H9 (cell line): ENCODE results near the gene SAMM50. TPM values are rescaled to one million over a fixed set of nuclear protein-coding genes. Genes with fewer than 3 reads are reported as not detected.

Experiments used
- DNase-seq: peaks from one replicate; pipeline ENCODE4 v3.0.0-alpha.2; 2017
- H2AFZ ChIP-seq: one replicate; pipeline ENCODE4 v1.6.1; 2013; ENCODE audit warnings: mild to moderate bottlenecking, low read length, control low read depth, moderate library complexity
- H2AK5ac ChIP-seq: 2 replicates; pipeline ENCODE4 v1.6.1; 2013; ENCODE audit warnings: low read length, control low read depth, mixed read lengths; ENCODE audit not compliant: insufficient read length
- H2BK120ac ChIP-seq: one replicate; pipeline ENCODE4 v1.6.1; 2013; ENCODE audit warnings: low read depth, mild to moderate bottlenecking, low read length, control low read depth, inconsistent platforms; ENCODE audit not compliant: poor library complexity, severe bottlenecking
- H2BK12ac ChIP-seq: 2 replicates; pipeline ENCODE4 v1.6.1; 2013; ENCODE audit warnings: low read length, control low read depth, mixed read lengths, low read depth; ENCODE audit not compliant: insufficient read length
- H2BK15ac ChIP-seq: 2 replicates; pipeline ENCODE4 v1.6.1; 2013; ENCODE audit warnings: low read depth, low read length, control low read depth
- H2BK20ac ChIP-seq: one replicate; pipeline ENCODE4 v1.6.1; 2013; ENCODE audit warnings: low read depth, mild to moderate bottlenecking, low read length, control low read depth, inconsistent platforms; ENCODE audit not compliant: poor library complexity, severe bottlenecking
- H2BK5ac ChIP-seq: 2 replicates; pipeline ENCODE4 v1.6.1; 2013; ENCODE audit warnings: low read length, control low read depth, mixed read lengths; ENCODE audit not compliant: insufficient read length
- H3K14ac ChIP-seq: 2 replicates; pipeline ENCODE4 v1.6.1; 2013; ENCODE audit warnings: low read length, control low read depth; ENCODE audit not compliant: insufficient read depth
- H3K18ac ChIP-seq: 2 replicates; pipeline ENCODE4 v1.6.1; 2013; ENCODE audit warnings: low read depth, mild to moderate bottlenecking, mixed read lengths, low read length, control low read depth; ENCODE audit not compliant: insufficient read length
- H3K23ac ChIP-seq: 2 replicates; pipeline ENCODE4 v1.6.1; 2013; ENCODE audit warnings: low read length, control low read depth, mixed read lengths, low read depth; ENCODE audit not compliant: insufficient read length
- H3K23me2 ChIP-seq: 2 replicates; pipeline ENCODE4 v1.6.1; 2013; ENCODE audit warnings: low read depth, mild to moderate bottlenecking, mixed read lengths, low read length, control low read depth; ENCODE audit not compliant: insufficient read length, poor library complexity, severe bottlenecking
- H3K27ac ChIP-seq: 2 replicates; pipeline ENCODE4 v1.5.1; 2013; ENCODE audit warnings: low read length, control low read depth, mixed read lengths, low read depth; ENCODE audit not compliant: insufficient read length
- H3K27me3 ChIP-seq: 2 replicates; pipeline ENCODE4 v1.6.1; 2013; ENCODE audit warnings: low read length, control low read depth, inconsistent platforms; ENCODE audit not compliant: insufficient read depth
- H3K4ac ChIP-seq: 2 replicates; pipeline ENCODE4 v1.6.1; 2013; ENCODE audit warnings: low read depth, mild to moderate bottlenecking, control low read depth, inconsistent platforms, low read length, moderate library complexity
- H3K4me1 ChIP-seq: 2 replicates; pipeline ENCODE4 v1.6.1; 2013; ENCODE audit warnings: low read length, control low read depth, inconsistent platforms; ENCODE audit not compliant: insufficient read depth
- H3K4me2 ChIP-seq: 2 replicates; pipeline ENCODE4 v1.6.1; 2013; ENCODE audit warnings: low read length, control low read depth, mixed read lengths; ENCODE audit not compliant: insufficient read length, insufficient read depth
- H3K56ac ChIP-seq: 2 replicates; pipeline ENCODE4 v1.6.1; 2013; ENCODE audit warnings: low read depth, mild to moderate bottlenecking, mixed read lengths, low read length, control low read depth; ENCODE audit not compliant: insufficient read length
- H3K79me1 ChIP-seq: 2 replicates; pipeline ENCODE4 v1.6.1; 2013; ENCODE audit warnings: low read depth, mild to moderate bottlenecking, moderate library complexity, low read length, control low read depth, inconsistent platforms; ENCODE audit not compliant: insufficient read depth, poor library complexity, severe bottlenecking
- H3K79me2 ChIP-seq: 2 replicates; pipeline ENCODE4 v1.6.1; 2013; ENCODE audit warnings: low read length, control low read depth, inconsistent platforms; ENCODE audit not compliant: insufficient read depth
- H3K9ac ChIP-seq: 2 replicates; pipeline ENCODE4 v1.6.1; 2013; ENCODE audit warnings: low read length, control low read depth, mixed read lengths; ENCODE audit not compliant: insufficient read length; ENCODE audit errors: extremely low read depth
- H3K9me3 ChIP-seq: one replicate; pipeline ENCODE4 v1.6.1; 2013; ENCODE audit warnings: low read depth, low read length, inconsistent platforms; ENCODE audit not compliant: control insufficient read depth
- H3T11ph ChIP-seq: one replicate; pipeline ENCODE4 v1.6.1; 2013; ENCODE audit warnings: mild to moderate bottlenecking, low read length, control low read depth, inconsistent platforms
- H4K20me1 ChIP-seq: one replicate; pipeline ENCODE4 v1.6.1; 2013; ENCODE audit not compliant: control insufficient read depth, insufficient read length, insufficient read depth
- H4K5ac ChIP-seq: 2 replicates; pipeline ENCODE4 v1.6.1; 2013; ENCODE audit warnings: low read depth, mild to moderate bottlenecking, mixed read lengths, low read length, control low read depth; ENCODE audit not compliant: insufficient read length
- H4K8ac ChIP-seq: replicated peaks from 2 replicates; pipeline ENCODE4 v1.6.1; 2013; ENCODE audit warnings: low read length, control low read depth, mixed read lengths, low read depth; ENCODE audit not compliant: insufficient read length
- H4K91ac ChIP-seq: 2 replicates; pipeline ENCODE4 v1.6.1; 2013; ENCODE audit warnings: low read depth, mild to moderate bottlenecking, moderate library complexity, mixed read lengths, low read length, control low read depth; ENCODE audit not compliant: insufficient read length
- H3K27ac Mint-ChIP-seq, 3 experiments: 2 replicates in 2 of 3; 3 replicates in 1 of 3; pipeline ENCODE4 v1.8.0; 2020 to 2021; ENCODE audit warnings: mixed read lengths in 3 of 3, mild to moderate bottlenecking in 1 of 3, moderate library complexity in 1 of 3
- H3K27me3 Mint-ChIP-seq: 2 replicates; pipeline ENCODE4 v1.8.0; 2021; ENCODE audit warnings: low read depth, mild to moderate bottlenecking, moderate library complexity, mixed read lengths
- H3K36me3 Mint-ChIP-seq, 3 experiments: 2 replicates in 2 of 3; 3 replicates in 1 of 3; pipeline ENCODE4 v1.8.0; 2020 to 2021; ENCODE audit warnings: low read depth in 3 of 3, mixed read lengths in 3 of 3; ENCODE audit not compliant: insufficient read depth in 1 of 3
- H3K4me1 Mint-ChIP-seq, 2 experiments: 2 replicates each; pipeline ENCODE4 v1.8.0; 2020; ENCODE audit warnings: mixed read lengths in 2 of 2
- H3K4me3 Mint-ChIP-seq, 2 experiments: 2 replicates in 1 of 2; 3 replicates in 1 of 2; pipeline ENCODE4 v1.8.0; 2020 to 2021; ENCODE audit warnings: mild to moderate bottlenecking in 2 of 2, mixed read lengths in 2 of 2, moderate library complexity in 1 of 2
- H3K9me3 Mint-ChIP-seq, 2 experiments: 2 replicates in 1 of 2; 3 replicates in 1 of 2; pipeline ENCODE4 v1.8.0; 2020; ENCODE audit warnings: mild to moderate bottlenecking in 2 of 2, mixed read lengths in 2 of 2, moderate library complexity in 1 of 2
- WGBS: extraction: QIAGEN DNeasy Blood & Tissue Kit; methylation state at CpG from one replicate; pipeline ENCODE4 v1.1.7; 2013; ENCODE audit warnings: missing lambda C conversion rate, low lambda C conversion rate, mixed read lengths; ENCODE audit not compliant: insufficient read length; ENCODE audit errors: extremely low coverage; 5-methylcytosine and 5-hydroxymethylcytosine counted together
- total RNA-seq: library from RNA; stranded (reverse); gene quantifications from 2 replicates; pipeline ENCODE4 v1.2.1, GENCODE V29; 2021
- TF ChIP-seq, protein P1 (sequence below): fragments of 200-600 bp; sonication (generic); conservative IDR thresholded peaks from 3 replicates; pipeline ENCODE4 v1.8.0; 2021; ENCODE audit warnings: antibody characterized with exemption, mild to moderate bottlenecking

Gene SAMM50
- total RNA-seq, 1 experiment from 2014 or later = 57.2 TPM

- Histone ChIP-seq H2AK5ac (no peak overlapping the region), H2BK20ac (no peak overlapping the region), H3K23ac (no peak overlapping the region), H2AFZ (no peak overlapping the region), H3T11ph (no peak overlapping the region), H3K9me3 (no peaks in the 10 kb centered on the region), H3K79me2 (no peaks in the 10 kb centered on the region), H3K18ac (no peak overlapping the region), H3K14ac (no peak overlapping the region), H2BK5ac (no peak overlapping the region), H4K8ac (no peak overlapping the region), H4K20me1 (no peaks in the 10 kb centered on the region), H2BK120ac (no peak overlapping the region), H3K27ac (no peak overlapping the region), H4K5ac (no peak overlapping the region), H3K79me1 (no peaks in the 10 kb centered on the region), H2BK12ac (no peak overlapping the region), H3K4me1 (no peaks in the 10 kb centered on the region), H2BK15ac (no peak overlapping the region), H3K9ac (no peak overlapping the region), H3K23me2 (no peaks in the 10 kb centered on the region), H3K56ac (no peak overlapping the region), H3K4me2 (no peak overlapping the region), H3K4ac (no peak overlapping the region), H4K91ac (no peak overlapping the region), H3K27me3 (no peaks in the 10 kb centered on the region)
- H3K4me3 Mint-ChIP-seq = no peak overlapping the region
- peaks cover 11 to 19% of the 10 kb centered on the region in 2 experiments; a peak in 3 of 5 replicates for H3K9me3 Mint-ChIP-seq
- H3K27me3 Mint-ChIP-seq = peaks cover 40% of the 10 kb centered on the region
- peaks cover 16 to 30% of the 10 kb centered on the region in 2 experiments for H3K4me1 Mint-ChIP-seq
- WGBS = no CpG with 5 or more reads among the region's 4 CpGs
- TF ChIP-seq, protein P1, sequence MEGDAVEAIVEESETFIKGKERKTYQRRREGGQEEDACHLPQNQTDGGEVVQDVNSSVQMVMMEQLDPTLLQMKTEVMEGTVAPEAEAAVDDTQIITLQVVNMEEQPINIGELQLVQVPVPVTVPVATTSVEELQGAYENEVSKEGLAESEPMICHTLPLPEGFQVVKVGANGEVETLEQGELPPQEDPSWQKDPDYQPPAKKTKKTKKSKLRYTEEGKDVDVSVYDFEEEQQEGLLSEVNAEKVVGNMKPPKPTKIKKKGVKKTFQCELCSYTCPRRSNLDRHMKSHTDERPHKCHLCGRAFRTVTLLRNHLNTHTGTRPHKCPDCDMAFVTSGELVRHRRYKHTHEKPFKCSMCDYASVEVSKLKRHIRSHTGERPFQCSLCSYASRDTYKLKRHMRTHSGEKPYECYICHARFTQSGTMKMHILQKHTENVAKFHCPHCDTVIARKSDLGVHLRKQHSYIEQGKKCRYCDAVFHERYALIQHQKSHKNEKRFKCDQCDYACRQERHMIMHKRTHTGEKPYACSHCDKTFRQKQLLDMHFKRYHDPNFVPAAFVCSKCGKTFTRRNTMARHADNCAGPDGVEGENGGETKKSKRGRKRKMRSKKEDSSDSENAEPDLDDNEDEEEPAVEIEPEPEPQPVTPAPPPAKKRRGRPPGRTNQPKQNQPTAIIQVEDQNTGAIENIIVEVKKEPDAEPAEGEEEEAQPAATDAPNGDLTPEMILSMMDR = no peak
- peaks cover 0 to 16% (median 9%) of the 10 kb centered on the region in 3 experiments; a peak in 4 of 7 replicates for H3K36me3 Mint-ChIP-seq
- no peak for DNase-seq
- H3K27ac Mint-ChIP-seq = no peak overlapping the region
Measured at GRCh38 chr22:43911351-43911750, 43.9 kb upstream of the SAMM50 start.
